Activated CD4-positive, alpha-beta T cell treated with anti-CD3 and anti-CD28 coated beads, Interleukin-2, amount 10 ng/mL, durations not matched to agents 24 days and 14 days (primary cell): ENCODE results near the gene CAST. TPM values are rescaled to one million over a fixed set of nuclear protein-coding genes. Genes with fewer than 3 reads are reported as not detected.

Source experiments
- DNase-seq: peaks from one replicate; pipeline ENCODE4 v3.0.0; 2022
- H3K27ac Mint-ChIP-seq: one replicate; pipeline ENCODE4 v1.8.0; 2022; ENCODE audit warnings: mild to moderate bottlenecking, mixed read lengths
- H3K27me3 Mint-ChIP-seq: one replicate; pipeline ENCODE4 v1.8.0; 2022; ENCODE audit warnings: mixed read lengths
- H3K36me3 Mint-ChIP-seq: one replicate; pipeline ENCODE4 v1.8.0; 2022; ENCODE audit warnings: low read depth, mild to moderate bottlenecking, mixed read lengths
- H3K4me1 Mint-ChIP-seq: one replicate; pipeline ENCODE4 v1.8.0; 2021; ENCODE audit warnings: mixed read lengths
- H3K4me3 Mint-ChIP-seq: one replicate; pipeline ENCODE4 v1.8.0; 2022; ENCODE audit warnings: mild to moderate bottlenecking, moderate library complexity, mixed read lengths
- H3K9me3 Mint-ChIP-seq: one replicate; pipeline ENCODE4 v1.8.0; 2021; ENCODE audit warnings: mixed read lengths
- intact Hi-C: fragments of 100-400 bp; cut with micrococcal nuclease; formaldehyde crosslinking; loops from one replicate; pipeline ENCODE4 v1.15.1; 2023
- total RNA-seq: library from RNA; stranded (reverse); gene quantifications from 2 replicates; pipeline ENCODE4 v1.2.3, GENCODE V29; 2022

CAST gene
- total RNA-seq, 1 donor from 2014 or later = 104 TPM

- peaks cover 13% of the 10 kb centered on the region for H3K36me3 Mint-ChIP-seq
- DNase-seq = no peak
- intact Hi-C loops = no loop called here
- no peak overlapping the region for H3K27ac Mint-ChIP-seq
- peaks cover 10% of the 10 kb centered on the region for H3K4me1 Mint-ChIP-seq
- H3K4me3 Mint-ChIP-seq = no peak overlapping the region
- H3K9me3 Mint-ChIP-seq = no peaks in the 10 kb centered on the region
- no peaks in the 10 kb centered on the region for H3K27me3 Mint-ChIP-seq
These were observed 29.5 kb downstream of the CAST start for GRCh38 chr5:96691503-96692303.

- Mint-ChIP-seq H3K27me3 (no peaks in the 10 kb centered on the region), H3K4me1 (peaks cover 5% of the 10 kb centered on the region), H3K36me3 (peaks cover 13% of the 10 kb centered on the region), H3K9me3 (no peaks in the 10 kb centered on the region), H3K27ac (no peak overlapping the region), H3K4me3 (no peak overlapping the region)
- DNase-seq = no peak
- intact Hi-C loops = no loop called here
These were observed 30.3 kb downstream of the CAST start for GRCh38 chr5:96692441-96692840.

GRCh38 chr5:96699186-96699820 is 37.1 kb downstream of the CAST start:
- H3K4me1 Mint-ChIP-seq = peaks cover 21% of the 10 kb centered on the region
- H3K27ac Mint-ChIP-seq = no peak overlapping the region
- H3K27me3 Mint-ChIP-seq = no peaks in the 10 kb centered on the region
- H3K9me3 Mint-ChIP-seq = no peaks in the 10 kb centered on the region
- intact Hi-C loops = no loop called here
- H3K4me3 Mint-ChIP-seq = no peak overlapping the region
- no peak for DNase-seq
- peaks cover 22% of the 10 kb centered on the region for H3K36me3 Mint-ChIP-seq

- no peaks in the 10 kb centered on the region for H3K9me3 Mint-ChIP-seq
- peak overlapping the region; percentile 88 for H3K27ac Mint-ChIP-seq
- intact Hi-C loops = loop anchor here (1.0 to 5.0 kb wide), 3 partner anchors 40 to 356 kb away; partner anchors contain the start of genes CAST and ERAP1
- peak; percentile 92 for DNase-seq
- H3K27me3 Mint-ChIP-seq = no peaks in the 10 kb centered on the region
- peak overlapping the region; percentile 93 for H3K4me3 Mint-ChIP-seq
- peaks cover 30% of the 10 kb centered on the region for H3K4me1 Mint-ChIP-seq
- H3K36me3 Mint-ChIP-seq = peaks cover 11% of the 10 kb centered on the region
These were observed 40.6 kb downstream of the CAST start for GRCh38 chr5:96702503-96703383.

- peak overlapping the region; percentile 88 for H3K27ac Mint-ChIP-seq
- H3K4me1 Mint-ChIP-seq = peaks cover 30% of the 10 kb centered on the region
- no peak for DNase-seq
- H3K4me3 Mint-ChIP-seq = peak overlapping the region; percentile 93
- H3K27me3 Mint-ChIP-seq = no peaks in the 10 kb centered on the region
- intact Hi-C loops = loop anchor here (1.0 to 5.0 kb wide), 3 partner anchors 41 to 357 kb away; partner anchors contain the start of genes CAST and ERAP1
- no peaks in the 10 kb centered on the region for H3K9me3 Mint-ChIP-seq
- peaks cover 8% of the 10 kb centered on the region for H3K36me3 Mint-ChIP-seq
These were observed 41.3 kb downstream of the CAST start for GRCh38 chr5:96703384-96703920.

- Mint-ChIP-seq H3K36me3 (peaks cover 7% of the 10 kb centered on the region), H3K27ac (peak overlapping the region; percentile 41), H3K27me3 (no peaks in the 10 kb centered on the region), H3K4me1 (peaks cover 30% of the 10 kb centered on the region), H3K4me3 (peak overlapping the region; percentile 93), H3K9me3 (no peaks in the 10 kb centered on the region)
- intact Hi-C loops = loop anchor here (1.0 to 5.0 kb wide), 3 partner anchors 42 to 357 kb away; partner anchors contain the start of genes CAST and ERAP1
- DNase-seq = no peak
These were observed 41.8 kb downstream of the CAST start for GRCh38 chr5:96703995-96704394.

GRCh38 chr5:96706433-96707111 is 44.4 kb downstream of the CAST start:
- Mint-ChIP-seq H3K4me1 (peaks cover 26% of the 10 kb centered on the region), H3K27ac (no peak overlapping the region), H3K4me3 (no peak overlapping the region), H3K9me3 (no peaks in the 10 kb centered on the region), H3K27me3 (no peaks in the 10 kb centered on the region), H3K36me3 (peaks cover 5% of the 10 kb centered on the region)
- intact Hi-C loops = no loop called here
- DNase-seq = peak; percentile 34

GRCh38 chr5:96708600-96708999 is 46.4 kb downstream of the CAST start:
- H3K27ac Mint-ChIP-seq = no peak overlapping the region
- peaks cover 7% of the 10 kb centered on the region for H3K36me3 Mint-ChIP-seq
- peaks cover 16% of the 10 kb centered on the region for H3K4me1 Mint-ChIP-seq
- intact Hi-C loops = no loop called here
- peak; percentile 31 for DNase-seq
- H3K9me3 Mint-ChIP-seq = no peaks in the 10 kb centered on the region
- no peak overlapping the region for H3K4me3 Mint-ChIP-seq
- no peaks in the 10 kb centered on the region for H3K27me3 Mint-ChIP-seq

- Mint-ChIP-seq H3K36me3 (peaks cover 5% of the 10 kb centered on the region), H3K9me3 (no peaks in the 10 kb centered on the region), H3K4me3 (no peak overlapping the region), H3K27me3 (no peaks in the 10 kb centered on the region), H3K27ac (no peak overlapping the region), H3K4me1 (peaks cover 10% of the 10 kb centered on the region)
- DNase-seq = no peak
- intact Hi-C loops = no loop called here
These were observed 47.1 kb downstream of the CAST start for GRCh38 chr5:96709152-96709821.

- Mint-ChIP-seq H3K4me1 (peaks cover 15% of the 10 kb centered on the region), H3K36me3 (peaks cover 17% of the 10 kb centered on the region), H3K4me3 (no peak overlapping the region), H3K27ac (no peak overlapping the region), H3K9me3 (no peaks in the 10 kb centered on the region), H3K27me3 (no peaks in the 10 kb centered on the region)
- intact Hi-C loops = no loop called here
- DNase-seq = peak; percentile 48
These were observed 50.0 kb downstream of the CAST start for GRCh38 chr5:96712100-96712746.

GRCh38 chr5:96714450-96714849 is 52.3 kb downstream of the CAST start:
- Mint-ChIP-seq H3K4me1 (peaks cover 15% of the 10 kb centered on the region), H3K4me3 (no peak overlapping the region), H3K36me3 (peaks cover 17% of the 10 kb centered on the region), H3K27ac (peak overlapping the region; percentile 17), H3K9me3 (no peaks in the 10 kb centered on the region), H3K27me3 (no peaks in the 10 kb centered on the region)
- DNase-seq = peak; percentile 41
- intact Hi-C loops = no loop called here

- intact Hi-C loops = no loop called here
- H3K9me3 Mint-ChIP-seq = no peaks in the 10 kb centered on the region
- peak; percentile 75 for DNase-seq
- H3K4me3 Mint-ChIP-seq = no peak overlapping the region
- peaks cover 14% of the 10 kb centered on the region for H3K4me1 Mint-ChIP-seq
- H3K36me3 Mint-ChIP-seq = peaks cover 17% of the 10 kb centered on the region
- no peaks in the 10 kb centered on the region for H3K27me3 Mint-ChIP-seq
- peak overlapping the region; percentile 39 for H3K27ac Mint-ChIP-seq
These were observed 52.8 kb downstream of the CAST start for GRCh38 chr5:96714951-96715451.
